ELR (cell line): Measurements from ENCODE around the gene F13B.
A peak's percentile ranks its signal among the peaks of the same experiment; 100 is the strongest.
"Not testable (repeated sequence)": the region's sequence is repeated elsewhere in the genome, so short reads cannot be mapped to it uniquely, and the experiment has no call there.

ENCODE experiments used
- DNase-seq: peaks from one replicate; pipeline ENCODE4 v3.0.0-alpha.2; 2015; ENCODE audit warnings: low read depth

The F13B gene, protein sequence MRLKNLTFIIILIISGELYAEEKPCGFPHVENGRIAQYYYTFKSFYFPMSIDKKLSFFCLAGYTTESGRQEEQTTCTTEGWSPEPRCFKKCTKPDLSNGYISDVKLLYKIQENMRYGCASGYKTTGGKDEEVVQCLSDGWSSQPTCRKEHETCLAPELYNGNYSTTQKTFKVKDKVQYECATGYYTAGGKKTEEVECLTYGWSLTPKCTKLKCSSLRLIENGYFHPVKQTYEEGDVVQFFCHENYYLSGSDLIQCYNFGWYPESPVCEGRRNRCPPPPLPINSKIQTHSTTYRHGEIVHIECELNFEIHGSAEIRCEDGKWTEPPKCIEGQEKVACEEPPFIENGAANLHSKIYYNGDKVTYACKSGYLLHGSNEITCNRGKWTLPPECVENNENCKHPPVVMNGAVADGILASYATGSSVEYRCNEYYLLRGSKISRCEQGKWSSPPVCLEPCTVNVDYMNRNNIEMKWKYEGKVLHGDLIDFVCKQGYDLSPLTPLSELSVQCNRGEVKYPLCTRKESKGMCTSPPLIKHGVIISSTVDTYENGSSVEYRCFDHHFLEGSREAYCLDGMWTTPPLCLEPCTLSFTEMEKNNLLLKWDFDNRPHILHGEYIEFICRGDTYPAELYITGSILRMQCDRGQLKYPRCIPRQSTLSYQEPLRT

DNA sequence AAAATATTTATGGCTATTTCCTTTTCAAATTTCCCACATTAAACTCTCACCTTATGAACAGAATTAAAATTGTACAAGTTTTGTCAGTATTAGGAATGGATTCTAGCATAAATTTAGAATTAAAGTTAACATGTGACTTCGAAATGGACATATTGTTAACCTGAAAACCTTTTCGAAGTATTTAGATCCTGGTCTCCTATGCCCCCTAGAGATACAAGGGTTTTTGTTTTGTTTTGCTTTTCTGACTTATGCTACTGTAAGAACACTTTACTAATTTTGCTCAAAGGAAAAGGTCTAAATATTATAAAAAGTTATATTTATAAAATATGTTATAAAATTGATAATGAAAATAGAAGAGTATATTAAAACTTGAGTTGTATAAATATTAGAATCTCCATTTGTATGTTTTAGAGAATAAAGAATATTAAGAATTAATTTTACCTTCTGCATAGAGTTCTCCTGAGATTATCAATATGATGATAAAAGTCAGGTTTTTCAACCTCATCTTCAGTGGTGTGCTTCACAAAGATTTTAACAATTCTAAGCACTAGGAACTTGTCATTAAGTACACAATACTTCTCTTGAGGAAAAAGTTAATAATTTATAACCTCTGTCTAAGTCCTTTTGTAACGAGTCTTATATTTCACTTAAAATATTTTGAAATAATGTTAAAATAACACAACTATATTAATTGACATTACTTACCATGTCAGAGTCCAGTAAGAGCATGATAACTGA lies at the start of gene F13B:
Gene F13B, minus strand, starts transcription at position 542 of the 738 bp plus-strand sequence. Its CDS starts 37 bp downstream, at position 505.
- DNase-seq = peak; percentile 35

- DNase-seq = no peak
Observed at GRCh38 chr1:197116156-197116555, 49.1 kb upstream of the F13B start.

- DNase-seq = no peak
Observed at GRCh38 chr1:197106869-197107268, 39.8 kb upstream of the F13B start.

DNA sequence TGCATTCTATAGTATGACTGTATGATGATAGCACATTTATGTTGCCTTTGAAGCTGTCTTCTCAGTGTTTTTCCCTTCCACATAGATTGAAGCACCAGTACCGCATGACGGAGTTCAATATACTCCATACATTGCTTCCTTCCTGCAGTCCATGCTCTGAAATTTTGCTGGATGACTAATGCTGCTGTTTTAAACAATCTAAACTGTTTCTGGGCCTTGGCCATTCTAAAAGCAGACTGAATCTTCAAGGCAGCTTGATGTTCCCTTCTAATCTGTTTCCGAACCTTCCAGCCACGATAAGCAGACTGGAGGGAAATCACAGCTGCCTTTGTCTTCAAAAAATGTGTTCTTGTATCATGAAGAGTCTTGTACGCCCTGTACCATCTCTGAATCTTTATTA lies 36.2 kb upstream of the F13B start:
- DNase-seq = peak; percentile 11

DNA sequence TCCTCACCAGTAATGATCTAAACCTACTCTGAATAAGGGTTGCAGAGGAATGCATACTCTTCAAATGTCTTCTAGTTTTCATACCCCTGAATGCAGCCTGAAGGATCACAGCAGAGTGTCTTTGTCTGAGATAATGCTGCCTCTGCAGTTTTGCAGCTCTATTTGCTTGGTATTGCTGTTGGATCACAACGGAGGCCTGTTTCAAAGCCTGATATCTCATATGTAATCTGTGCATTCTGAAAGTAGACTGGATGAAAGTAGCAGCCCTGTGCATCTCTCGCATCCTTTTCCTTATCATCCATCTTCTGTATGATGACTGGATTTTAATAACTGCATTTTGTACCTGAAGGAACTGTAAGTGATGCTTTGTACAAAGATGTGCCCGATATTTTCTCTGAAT lies 34.9 kb upstream of the F13B start:
- DNase-seq = no peak

DNA sequence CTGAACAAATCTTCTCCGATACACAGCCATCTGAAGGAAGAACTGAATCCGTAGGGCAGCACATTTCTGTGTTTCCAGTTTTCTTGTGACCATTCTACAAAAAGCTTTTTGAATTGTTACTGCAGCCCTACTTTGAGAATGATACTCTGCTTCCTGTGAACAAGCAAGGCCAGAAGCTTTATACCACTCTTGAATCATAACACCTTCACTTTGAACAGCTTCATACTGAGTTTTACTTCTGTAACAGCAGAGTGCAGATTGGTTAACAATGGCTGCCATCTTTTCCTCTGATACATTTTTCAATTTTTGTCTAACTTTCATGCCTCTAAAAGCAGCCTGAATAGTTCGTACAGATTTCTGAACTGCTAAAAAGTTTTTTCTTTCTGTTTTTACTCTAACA lies 33.6 kb upstream of the F13B start:
- DNase-seq = no peak

- no peak for DNase-seq
Observed at GRCh38 chr1:197099444-197099843, 32.4 kb upstream of the F13B start.

DNA sequence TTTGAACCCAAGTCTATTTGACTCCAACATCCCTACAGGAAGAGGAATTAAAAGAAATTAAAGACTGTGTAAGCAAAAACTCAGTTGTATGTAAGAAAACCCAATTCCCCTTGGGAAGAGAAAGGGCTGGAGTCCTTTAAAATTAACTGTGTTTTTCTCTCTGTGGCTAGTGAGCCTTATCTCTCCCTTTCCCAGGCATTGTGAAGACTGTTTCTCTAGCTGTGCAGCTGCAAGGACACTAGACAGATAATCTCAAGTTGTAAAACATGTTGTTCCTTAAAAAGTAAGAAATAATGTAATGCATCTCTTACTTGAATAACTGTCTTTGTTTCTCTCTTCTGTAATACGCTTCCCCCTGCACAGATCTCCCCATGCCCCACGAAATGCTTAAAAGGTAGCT lies 29.9 kb upstream of the F13B start:
- not testable (repeated sequence) for DNase-seq

- no peak for DNase-seq
Observed at GRCh38 chr1:197096137-197096536, 29.1 kb upstream of the F13B start.

GRCh38 chr1:197093226-197093885 lies 26.3 kb upstream of the F13B start:
- DNase-seq = no peak

DNA sequence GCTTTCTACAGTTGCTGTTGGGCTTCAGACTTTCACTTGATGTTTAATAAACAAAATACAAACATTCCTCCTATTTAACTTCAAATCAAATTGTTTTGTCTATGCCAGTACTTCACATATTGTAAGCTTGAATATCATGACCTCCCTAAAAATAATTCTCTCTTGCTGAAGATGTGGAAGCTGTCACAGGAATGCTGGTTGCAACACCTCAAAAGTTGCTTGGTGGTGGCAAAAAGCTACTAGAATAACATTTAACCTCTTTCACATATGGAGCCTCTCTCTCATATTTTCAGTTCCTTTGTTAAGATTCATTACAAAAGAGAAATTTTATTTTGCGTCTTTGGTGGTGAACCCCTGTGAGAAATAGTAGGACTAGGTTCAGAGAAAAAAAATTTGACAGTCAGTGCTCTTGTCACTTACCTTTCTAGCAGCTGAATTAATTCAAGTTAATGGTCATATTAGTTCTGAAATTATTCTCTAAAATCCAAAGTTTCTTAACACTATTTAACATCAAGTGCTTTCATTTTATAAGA lies 25.5 kb upstream of the F13B start:
- no peak for DNase-seq

- no peak for DNase-seq
Observed at GRCh38 chr1:197083474-197083873, 16.4 kb upstream of the F13B start.

GRCh38 chr1:197081117-197081753 lies 14.2 kb upstream of the F13B start:
- DNase-seq = no peak

DNA sequence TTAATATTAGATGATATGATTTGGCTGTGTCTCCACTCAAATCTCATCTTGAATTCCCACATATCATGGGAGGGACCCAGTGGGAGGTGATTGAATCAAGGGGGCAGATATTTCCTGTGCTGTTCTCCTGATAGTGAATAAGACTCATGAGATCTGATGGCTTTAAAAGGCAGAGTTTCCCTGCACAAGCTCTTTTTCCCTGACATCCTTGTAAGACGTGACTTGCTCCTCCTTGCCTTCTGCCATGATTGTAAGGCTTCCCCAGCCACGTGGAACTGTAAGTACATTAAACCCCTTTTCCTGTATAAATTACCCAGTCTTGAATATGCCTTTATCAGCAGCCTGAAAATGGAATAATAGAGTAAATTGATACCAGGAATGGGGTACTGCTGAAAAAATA lies 13.3 kb upstream of the F13B start:
- no peak for DNase-seq

GRCh38 chr1:197076585-197076984 lies 9.5 kb upstream of the F13B start:
- no peak for DNase-seq

DNA sequence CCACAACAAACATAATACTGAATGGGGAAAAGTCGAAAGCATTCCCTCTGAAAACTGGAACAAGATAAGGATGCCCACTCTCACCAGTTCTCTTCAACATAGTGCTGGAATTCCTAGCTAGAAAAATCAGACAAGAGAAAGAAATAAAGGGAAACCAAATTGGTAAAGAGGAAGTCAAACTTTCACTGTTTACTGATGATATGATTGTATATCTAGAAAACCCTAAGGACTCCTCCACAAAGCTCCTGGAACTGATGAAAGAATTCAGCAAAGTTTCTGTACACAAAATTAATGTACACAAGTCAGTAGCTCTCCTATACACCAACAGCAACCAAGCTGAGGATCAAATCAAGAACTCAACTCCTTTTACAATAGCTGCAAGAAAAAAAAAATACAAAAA lies 6.9 kb upstream of the F13B start:
- DNase-seq = no peak

DNA sequence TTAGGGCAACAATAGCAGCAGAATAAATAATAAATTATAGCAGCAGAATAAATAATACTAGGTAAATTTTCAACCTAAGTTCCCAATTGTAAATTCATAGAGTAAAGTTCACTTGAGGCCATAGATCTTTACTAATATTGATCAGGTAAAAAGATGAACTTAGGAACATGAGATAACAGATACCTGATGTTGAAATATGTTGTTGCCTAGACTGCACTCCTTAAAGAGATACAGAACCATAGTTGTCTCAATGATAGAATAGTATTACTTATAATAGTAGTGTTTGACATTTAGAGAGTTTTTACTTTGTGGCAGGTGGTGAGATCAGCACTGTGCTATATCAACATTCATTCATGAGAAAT lies 378 bp upstream of the F13B start:
- no peak for DNase-seq

GRCh38 chr1:197066277-197066676 lies 783 bp downstream of the F13B start:
- no peak for DNase-seq

- DNase-seq = no peak
Observed at GRCh38 chr1:197065559-197065958, 1.5 kb downstream of the F13B start.

DNA sequence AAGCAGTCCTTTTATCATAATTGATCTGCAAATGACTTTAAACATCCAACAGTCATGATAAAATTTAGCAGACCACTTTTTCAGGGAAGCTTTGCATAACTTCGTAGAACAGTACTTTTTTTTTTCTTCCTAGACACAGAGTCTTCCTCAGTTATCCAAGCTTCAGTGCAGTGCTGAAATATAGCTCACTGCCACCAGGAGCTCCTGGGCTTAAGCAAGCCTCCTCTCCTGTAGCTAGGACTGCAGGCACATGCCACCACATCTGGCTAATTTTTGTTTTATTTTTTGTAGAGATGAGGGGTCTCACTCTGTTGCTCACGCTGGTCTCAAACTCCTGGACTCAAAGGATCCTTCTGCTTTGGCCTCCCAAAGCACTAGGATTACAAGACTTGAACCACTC lies 3.8 kb downstream of the F13B start:
- no peak for DNase-seq

DNA sequence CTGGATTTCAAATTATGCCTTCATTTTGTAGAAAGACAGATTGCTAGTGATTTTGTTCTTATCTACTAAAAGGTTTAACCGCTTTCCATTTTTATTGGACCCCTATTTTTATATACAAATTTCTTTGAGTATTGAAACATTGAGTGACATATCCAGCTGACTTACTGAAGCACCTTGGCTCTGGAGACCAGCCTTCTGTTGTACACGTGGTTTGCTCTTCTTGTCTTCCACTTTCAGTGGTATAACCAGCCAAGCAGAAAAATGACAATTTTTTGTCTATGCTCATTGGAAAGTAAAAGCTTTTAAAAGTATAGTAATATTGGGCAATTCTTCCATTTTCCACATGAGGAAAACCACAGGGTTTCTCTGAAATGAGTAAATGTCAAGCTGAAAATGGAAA lies 4.4 kb downstream of the F13B start:
- DNase-seq = no peak

GRCh38 chr1:197049100-197049499 lies 18.0 kb downstream of the F13B start:
- DNase-seq = no peak
